CD4-positive, alpha-beta T cell treated with Interleukin-15 for 4 hours (primary cell): Measurements from ENCODE around the gene GPR87.

Experiments
- DNase-seq: peaks from one replicate; pipeline ENCODE4 v3.0.0-alpha.2; 2020; ENCODE audit warnings: low spot score

Gene GPR87

DNA sequence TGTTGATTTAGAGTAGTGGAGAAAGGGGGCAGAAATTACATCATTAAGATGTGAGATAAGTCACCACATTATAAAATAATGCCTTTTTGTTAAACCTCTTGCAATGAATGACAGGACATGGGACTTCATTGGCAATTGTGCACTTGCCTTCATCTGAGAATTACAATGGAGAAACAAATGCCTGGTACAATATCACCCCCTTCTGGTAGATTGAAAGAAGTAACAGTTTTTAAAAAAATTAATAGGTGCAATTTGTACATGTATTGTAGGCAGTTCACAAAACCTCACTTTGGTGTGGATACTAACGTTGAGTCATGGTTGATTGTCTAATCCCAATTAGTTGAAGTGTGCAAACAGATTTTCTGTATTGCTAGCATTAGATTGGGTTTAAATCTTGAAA, 33.7 kb downstream of the GPR87 start:
- peak; percentile 67 for DNase-seq

DNA sequence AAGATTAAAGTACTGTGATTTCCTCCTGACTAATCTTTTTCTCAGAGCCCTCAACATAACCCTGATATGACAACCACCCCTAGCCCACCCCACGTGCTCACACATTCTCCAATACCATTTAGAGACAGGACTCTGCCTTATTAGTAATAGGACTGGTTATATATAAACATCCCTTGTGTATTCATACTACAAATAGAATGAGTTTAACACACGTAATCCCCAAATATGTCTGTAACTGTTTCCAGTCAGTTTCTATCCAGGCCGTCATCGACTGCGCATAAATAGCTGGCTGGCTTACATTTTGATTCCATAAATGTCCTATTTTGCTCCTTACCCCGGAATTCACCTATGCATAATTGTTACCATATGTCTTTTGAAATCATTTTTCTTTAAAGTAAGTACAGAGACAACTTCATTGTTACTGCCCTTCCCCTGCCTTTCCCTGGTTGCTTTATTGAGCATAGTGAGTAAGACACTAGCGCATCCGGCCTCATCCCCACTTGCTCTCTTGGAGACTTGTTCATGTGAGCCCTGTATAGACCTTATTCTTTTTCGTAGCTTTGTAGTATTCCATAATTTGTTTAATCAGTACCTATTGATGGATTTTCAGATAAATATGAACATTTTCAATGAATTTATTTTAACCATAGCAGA, 34.8 kb downstream of the GPR87 start:
- no peak for DNase-seq

DNA sequence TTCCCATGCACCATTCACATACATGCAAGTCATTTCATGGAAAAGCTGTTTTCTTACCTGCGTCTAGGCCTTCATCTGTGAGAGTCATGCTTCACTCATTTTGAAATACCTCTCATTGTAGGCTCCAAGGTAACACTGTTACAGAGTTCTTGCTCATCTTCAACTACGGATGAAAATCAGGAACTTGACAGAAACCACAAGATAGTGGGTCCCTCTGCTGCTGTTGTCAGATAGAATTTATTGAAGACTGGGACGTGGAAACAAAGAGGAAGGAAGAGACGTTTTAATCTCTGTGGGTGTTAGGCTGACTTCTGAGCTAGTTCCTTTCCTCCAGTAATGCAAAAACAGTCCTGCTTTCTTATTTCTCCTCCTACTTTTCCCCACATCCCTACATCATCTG, 38.4 kb downstream of the GPR87 start, which contains the start of gene P2RY14:
Gene P2RY14, minus strand, starts transcription at position 313 of the 400 bp plus-strand sequence. CDS start 64,226 bp downstream, outside the sequence.
- DNase-seq = peak; percentile 22

DNA sequence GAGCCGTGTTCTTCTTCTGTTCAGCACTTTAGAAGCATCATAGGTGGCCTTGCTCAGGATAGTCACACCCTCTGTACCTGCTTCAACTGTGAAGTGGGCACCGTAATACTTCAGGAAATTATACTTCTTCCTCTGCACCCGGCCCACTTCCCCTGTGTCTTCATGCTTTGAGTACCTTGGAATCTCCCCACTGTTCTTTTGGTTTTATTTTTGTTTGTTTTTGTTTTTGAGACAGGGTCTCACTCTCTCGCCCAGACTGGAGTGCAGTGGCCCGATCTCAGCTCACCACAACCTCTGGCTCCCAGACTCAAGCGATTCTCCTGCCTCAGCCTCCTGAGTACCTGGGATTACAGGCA, 40.0 kb downstream of the GPR87 start:
- DNase-seq = peak; percentile 40

DNA sequence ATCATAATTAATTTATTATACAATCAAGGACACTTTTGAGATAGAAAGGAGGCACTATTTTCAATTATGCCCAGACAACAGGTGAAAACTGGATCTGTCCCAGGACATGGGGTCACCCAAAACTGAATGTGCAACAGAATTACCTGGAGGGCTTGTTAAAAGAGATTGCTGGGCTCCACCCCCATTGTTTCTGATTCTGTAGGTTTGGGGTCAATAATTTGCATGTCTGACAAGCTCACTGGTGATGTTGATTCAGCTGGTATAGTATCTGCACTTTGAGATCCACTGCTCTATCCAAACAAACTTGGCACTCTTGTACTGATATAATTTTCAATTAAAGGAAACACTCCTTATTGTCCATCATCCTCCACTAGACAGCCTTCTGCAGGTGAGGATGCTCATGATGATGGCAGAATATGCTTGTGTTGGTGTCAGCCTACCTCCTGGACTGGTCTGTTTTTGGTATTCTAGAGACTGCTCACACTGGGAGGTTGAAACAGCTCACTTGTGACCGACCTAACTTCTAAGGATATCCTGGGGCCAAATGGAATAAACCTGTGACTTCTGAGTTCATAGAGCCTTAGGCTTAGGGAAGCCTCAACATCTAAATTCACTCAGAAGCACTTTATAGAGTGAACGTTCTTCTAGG, 40.5 kb downstream of the GPR87 start:
- DNase-seq = no peak

DNA sequence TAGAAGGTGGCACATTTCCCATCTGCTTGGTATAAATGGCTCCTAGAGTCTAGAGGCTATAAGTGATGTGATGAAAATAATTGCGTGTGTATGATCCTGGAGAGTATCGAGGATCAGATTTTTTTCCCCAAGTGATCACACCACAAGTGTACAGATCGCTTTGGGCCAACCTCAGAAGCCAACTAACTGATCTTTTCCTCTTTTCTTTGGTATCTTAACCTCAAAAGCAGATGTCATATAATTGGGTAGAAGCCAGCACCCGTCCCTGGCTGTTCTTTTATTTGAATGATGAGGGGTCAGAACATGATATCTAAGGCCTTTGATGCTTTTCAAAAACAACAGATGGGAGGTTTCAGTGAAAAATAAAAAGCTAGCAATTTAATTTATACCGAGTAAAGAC, 41.5 kb downstream of the GPR87 start:
- no peak for DNase-seq

DNA sequence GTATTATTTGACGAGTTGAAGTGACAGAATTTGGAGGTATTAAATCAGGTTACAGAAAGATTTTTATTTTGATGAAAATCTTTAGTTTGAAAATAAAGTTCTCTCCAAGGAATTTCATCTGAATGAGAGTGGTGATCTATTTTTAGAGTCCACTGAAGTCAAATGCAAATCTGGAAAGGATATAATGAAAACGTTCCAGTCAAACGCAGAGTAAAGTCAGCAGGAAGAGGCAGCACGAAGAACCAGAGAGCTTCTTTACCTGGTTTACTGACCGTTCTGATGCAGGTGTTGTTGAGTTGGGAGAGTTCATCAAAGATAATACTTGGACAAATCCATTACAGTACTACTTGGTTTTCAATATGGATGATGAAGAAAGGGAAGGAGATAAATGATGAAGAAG, 47.0 kb downstream of the GPR87 start:
- DNase-seq = no peak

DNA sequence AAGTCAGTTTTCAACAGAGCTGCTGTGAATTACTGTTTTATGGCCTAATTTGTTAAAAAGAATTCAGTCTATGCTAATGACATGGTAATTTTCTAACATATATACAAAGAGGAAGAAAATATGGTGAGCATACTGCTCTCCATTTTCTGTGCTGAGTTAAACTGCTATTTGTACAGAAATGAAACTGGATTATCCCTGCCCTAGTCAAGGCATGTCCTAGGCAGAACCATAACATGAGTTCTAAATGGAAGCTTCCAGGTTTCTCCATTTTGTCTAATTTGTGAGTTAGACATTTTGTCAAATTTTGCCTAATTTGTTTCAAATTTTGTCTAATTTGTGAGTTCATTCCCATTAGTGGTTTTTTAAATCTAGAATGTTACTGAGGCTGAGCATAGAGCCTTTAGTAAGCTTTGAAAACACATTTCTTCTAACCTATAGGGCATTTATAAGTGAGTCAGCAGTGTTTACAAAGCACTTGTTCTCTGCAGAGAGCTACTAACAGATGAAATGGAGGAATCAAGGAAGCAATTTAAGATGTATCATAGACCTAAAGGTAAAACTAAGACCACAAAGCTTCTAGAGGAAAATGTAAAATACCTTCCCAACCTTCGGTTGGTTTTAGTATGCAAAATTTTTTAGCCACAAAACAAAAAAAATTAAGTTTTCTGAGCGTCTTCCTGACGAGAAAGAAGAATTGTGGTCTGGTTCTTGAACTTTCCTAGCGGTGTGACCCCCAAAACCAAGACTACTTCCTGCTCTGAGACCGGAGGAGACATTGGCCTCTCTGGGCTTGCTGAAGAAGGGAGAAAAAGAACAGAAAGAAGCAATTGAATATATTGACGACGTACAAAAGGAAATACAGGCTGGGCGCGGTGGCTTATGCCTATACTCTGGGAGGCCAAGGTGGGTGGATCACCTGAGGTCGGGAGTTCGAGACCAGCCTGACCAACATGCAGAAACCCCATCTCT, 48.1 kb downstream of the GPR87 start:
- peak; percentile 25 for DNase-seq

DNA sequence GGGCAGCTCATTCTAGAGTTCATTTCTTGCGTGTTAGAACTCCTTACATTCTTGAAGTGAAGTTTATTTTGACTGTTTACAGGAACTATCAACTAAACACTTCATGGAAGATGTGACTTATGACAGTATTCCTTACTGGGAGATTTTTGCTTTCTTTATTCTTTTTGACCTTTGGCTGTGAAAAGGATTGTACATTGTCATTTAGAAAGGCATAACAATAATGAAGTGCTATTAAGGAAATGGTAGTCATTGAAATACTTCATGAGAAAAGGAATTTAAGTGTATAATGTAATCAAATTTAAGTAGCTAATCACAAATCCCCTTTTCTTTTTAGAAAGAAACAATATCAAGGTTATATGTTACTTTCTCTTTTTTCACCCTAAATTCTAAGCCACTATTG, 49.6 kb downstream of the GPR87 start:
- no peak for DNase-seq

DNA sequence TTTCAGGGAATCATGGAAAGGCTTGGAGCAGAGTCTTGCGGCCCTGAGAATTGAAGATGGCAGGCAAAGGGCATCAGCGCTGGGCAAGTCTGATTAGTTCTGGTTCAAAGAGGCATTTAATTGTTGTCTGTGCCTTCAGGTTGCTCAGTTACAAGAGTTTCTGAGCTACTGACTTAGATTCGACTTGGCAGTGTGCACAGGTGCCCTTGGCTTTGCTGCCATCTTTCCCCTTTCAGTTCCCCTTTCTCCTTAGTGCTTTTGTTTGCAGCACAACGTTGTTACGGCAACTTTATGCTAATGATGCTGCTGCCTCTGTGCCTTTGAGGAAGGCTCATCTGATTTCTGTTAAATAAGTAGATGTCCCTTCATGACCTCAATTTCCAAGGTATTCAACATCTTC, 50.8 kb downstream of the GPR87 start:
- DNase-seq = peak; percentile 6

DNA sequence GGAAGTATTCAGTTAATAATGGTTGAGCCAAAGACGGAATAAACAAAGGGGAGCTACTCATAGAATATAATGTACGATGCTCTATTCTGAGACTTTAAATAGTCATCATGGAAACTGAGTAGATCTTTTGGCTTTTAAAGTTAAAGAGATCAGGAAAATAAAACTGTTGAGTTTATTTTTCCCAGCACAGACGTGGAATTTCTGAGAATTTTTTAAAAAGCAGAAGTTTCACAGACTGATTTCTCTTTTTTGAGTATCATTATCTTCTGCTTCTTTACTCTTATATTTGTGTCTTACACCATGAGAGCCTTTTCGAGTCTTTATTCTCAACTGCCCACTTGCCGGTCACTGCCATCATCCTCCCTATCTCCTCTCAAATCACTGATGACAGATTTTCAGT, 51.5 kb downstream of the GPR87 start:
- DNase-seq = no peak

DNA sequence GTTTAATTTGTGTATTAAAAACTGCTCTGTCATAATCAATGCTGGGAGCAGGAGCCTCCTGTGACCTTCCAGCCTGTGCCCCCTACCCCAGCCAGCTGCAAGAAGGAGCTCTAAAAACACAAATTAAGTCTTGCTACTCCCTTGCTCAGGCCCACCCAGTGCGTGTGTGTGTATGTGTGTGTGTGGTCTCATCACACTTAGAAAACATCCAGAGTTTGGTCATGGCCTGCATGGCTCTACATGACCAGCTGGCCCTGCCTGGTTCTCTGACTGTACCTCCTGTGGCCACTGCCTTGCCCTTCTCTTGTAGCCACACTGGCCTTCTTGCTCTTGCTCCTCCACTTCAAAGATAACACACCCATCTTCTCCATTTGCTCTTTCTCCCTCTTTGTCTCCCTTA, 52.0 kb downstream of the GPR87 start:
- DNase-seq = no peak

DNA sequence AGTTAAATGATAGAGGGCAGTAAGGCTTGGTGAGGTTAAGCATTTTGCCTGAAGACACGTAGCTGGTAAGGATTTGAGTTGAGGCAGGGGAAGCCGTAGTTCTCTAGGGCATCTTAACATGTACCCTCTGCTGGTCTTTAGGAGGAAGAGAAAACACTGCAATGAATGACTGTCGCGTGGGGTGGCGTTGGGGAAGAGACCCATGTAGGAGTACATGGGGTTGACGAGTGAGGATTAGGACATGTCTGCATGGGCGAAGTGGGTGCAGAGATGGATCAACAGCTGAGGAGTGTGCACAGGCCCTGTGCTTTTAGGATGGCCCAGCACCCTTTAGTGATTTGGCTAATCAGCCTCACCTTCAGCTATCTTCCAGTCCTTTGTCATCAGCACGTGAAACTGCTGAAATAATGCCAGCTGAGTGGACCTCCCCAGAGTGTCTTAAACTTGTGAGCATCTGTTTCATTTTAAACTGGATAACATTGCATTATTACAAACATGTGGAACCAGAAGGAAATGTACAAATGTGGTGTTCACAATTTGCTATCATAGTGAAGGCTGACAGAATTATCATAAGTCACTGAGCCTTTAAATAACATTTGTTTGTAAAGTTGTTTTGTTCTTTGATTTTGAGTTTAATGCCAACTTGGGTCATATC, 53.6 kb downstream of the GPR87 start:
- no peak for DNase-seq

DNA sequence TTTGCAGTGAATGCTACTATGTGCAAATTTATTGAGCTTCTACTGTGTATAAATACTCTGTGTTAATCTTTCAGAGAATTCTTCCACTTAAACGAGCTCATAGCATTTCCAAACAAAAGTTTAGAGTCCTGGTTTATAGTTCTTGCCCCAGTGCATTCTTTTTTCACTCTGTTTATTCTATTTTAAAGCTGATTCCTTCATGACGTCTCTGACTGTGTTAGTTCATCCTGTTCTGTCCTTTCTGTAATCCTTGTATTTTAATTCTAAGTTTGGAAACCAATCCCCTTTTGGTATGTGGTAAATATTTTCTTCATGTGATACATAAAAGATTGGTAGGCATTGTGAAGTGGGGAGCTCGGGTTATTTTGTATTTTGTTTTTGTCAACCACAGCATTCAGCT, 57.0 kb downstream of the GPR87 start:
- DNase-seq = no peak

DNA sequence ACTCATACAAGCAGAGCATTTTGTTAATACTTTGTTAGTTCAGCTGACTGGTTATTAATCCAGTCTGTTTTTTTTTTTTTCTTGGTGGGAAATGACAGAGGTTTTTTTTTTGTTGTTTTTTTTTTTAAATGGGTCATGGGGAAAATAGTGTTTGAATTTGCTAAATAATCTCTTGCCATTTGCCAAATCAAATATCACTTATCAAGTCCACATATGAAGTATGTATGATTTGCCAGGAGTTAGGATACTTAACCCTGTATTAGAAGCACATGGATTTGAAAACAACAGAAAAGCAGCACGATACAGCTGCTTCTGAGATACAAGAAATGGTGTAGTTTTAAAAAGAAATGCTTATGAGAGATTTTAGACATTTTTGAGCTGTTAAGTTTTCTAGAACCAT, 59.9 kb downstream of the GPR87 start:
- no peak for DNase-seq

DNA sequence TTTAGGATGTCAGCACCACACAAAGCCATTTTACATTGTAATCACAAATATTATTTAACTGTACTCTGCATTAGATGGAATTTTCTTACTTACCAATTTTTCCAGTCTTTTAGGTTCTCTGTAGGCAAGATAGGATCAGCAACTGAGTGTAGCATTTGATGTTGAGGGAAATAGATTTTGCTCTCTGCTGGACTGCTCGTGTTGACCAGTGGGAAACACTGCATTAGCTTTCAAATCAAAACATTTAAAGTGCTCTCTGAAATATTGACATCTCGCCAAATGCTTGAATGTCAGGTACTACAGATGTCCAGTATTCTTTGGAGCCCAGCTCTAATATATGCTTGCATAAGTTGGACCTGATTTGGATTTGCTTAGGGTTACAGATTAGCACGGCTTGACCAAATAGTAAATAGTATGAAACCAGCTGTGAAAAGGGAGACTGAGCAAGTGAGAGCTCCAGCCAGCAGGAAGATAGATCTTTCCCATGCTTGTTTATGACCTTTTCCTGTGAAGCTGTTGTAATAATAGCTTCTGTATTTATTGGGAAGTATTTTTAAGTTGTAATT, 67.8 kb downstream of the GPR87 start:
- DNase-seq = no peak
